ENCODE measurements around the gene KCNA5.

Gene KCNA5

GRCh38 chr12:5064913-5065490 is 21.3 kb downstream of the KCNA5 start:
- peaks cover 18% of the 10 kb centered on the region for H3K4me1 Mint-ChIP-seq
- no peak overlapping the region for H3K4me3 Mint-ChIP-seq
- H3K9me3 Mint-ChIP-seq = no peaks in the 10 kb centered on the region
- no peaks in the 10 kb centered on the region for H3K36me3 Mint-ChIP-seq (ENCODE audit: low read depth)
- peaks cover 12% of the 10 kb centered on the region for H3K27me3 Mint-ChIP-seq (ENCODE audit: low read depth)
- no peak for TF ChIP-seq CTCF (IDR thresholded peaks at IDR 0.05; ENCODE audit: unreplicated experiment in 3 of 3)
- H3K27ac Mint-ChIP-seq = no peak overlapping the region

GRCh38 chr12:5066251-5066650 is 22.6 kb downstream of the KCNA5 start:
- peaks cover 5% of the 10 kb centered on the region for H3K4me1 Mint-ChIP-seq
- no peak for TF ChIP-seq CTCF (IDR thresholded peaks at IDR 0.05; ENCODE audit: unreplicated experiment in 3 of 3)
- no peaks in the 10 kb centered on the region for H3K36me3 Mint-ChIP-seq (ENCODE audit: low read depth)
- H3K27me3 Mint-ChIP-seq (ENCODE audit: low read depth) = peaks cover 8% of the 10 kb centered on the region
- no peak overlapping the region for H3K27ac Mint-ChIP-seq
- no peaks in the 10 kb centered on the region for H3K9me3 Mint-ChIP-seq
- no peak overlapping the region for H3K4me3 Mint-ChIP-seq

GRCh38 chr12:5068126-5068525 is 24.4 kb downstream of the KCNA5 start:
- no peak overlapping the region for H3K27ac Mint-ChIP-seq
- no peaks in the 10 kb centered on the region for H3K36me3 Mint-ChIP-seq (ENCODE audit: low read depth)
- H3K4me3 Mint-ChIP-seq = no peak overlapping the region
- no peaks in the 10 kb centered on the region for H3K9me3 Mint-ChIP-seq
- H3K4me1 Mint-ChIP-seq = no peaks in the 10 kb centered on the region
- peaks cover 4% of the 10 kb centered on the region for H3K27me3 Mint-ChIP-seq (ENCODE audit: low read depth)
- TF ChIP-seq CTCF (IDR thresholded peaks at IDR 0.05; ENCODE audit: unreplicated experiment in 3 of 3) = no peak

- Mint-ChIP-seq H3K9me3 (no peaks in the 10 kb centered on the region), H3K27ac (no peak overlapping the region), H3K4me1 (no peaks in the 10 kb centered on the region), H3K36me3 (ENCODE audit: low read depth) (no peaks in the 10 kb centered on the region), H3K27me3 (ENCODE audit: low read depth) (peaks cover 2% of the 10 kb centered on the region), H3K4me3 (no peak overlapping the region)
- TF ChIP-seq CTCF (IDR thresholded peaks at IDR 0.05; ENCODE audit: unreplicated experiment in 3 of 3) = no peak
These were observed 24.9 kb downstream of the KCNA5 start for GRCh38 chr12:5068619-5069018.

- Mint-ChIP-seq H3K27ac (no peak overlapping the region), H3K4me3 (no peak overlapping the region), H3K36me3 (ENCODE audit: low read depth) (no peaks in the 10 kb centered on the region), H3K27me3 (ENCODE audit: low read depth) (no peaks in the 10 kb centered on the region), H3K4me1 (no peaks in the 10 kb centered on the region), H3K9me3 (no peaks in the 10 kb centered on the region)
- TF ChIP-seq CTCF (IDR thresholded peaks at IDR 0.05; ENCODE audit: unreplicated experiment in 3 of 3) = no peak
These were observed 26.4 kb downstream of the KCNA5 start for GRCh38 chr12:5070090-5070489.

GRCh38 chr12:5071496-5071895 is 27.8 kb downstream of the KCNA5 start:
- peaks cover 7% of the 10 kb centered on the region for H3K4me1 Mint-ChIP-seq
- H3K9me3 Mint-ChIP-seq = no peaks in the 10 kb centered on the region
- no peaks in the 10 kb centered on the region for H3K36me3 Mint-ChIP-seq (ENCODE audit: low read depth)
- no peaks in the 10 kb centered on the region for H3K27me3 Mint-ChIP-seq (ENCODE audit: low read depth)
- TF ChIP-seq CTCF (IDR thresholded peaks at IDR 0.05; ENCODE audit: unreplicated experiment in 3 of 3) = no peak
- no peak overlapping the region for H3K4me3 Mint-ChIP-seq
- no peak overlapping the region for H3K27ac Mint-ChIP-seq
